H54 (cell line): ENCODE data around the gene SLC13A1.
"Not testable (repeated sequence)": the region's sequence is repeated elsewhere in the genome, so short reads cannot be mapped to it uniquely, and the experiment has no call there.

Experiments used
- DNase-seq: peaks from one replicate; pipeline ENCODE4 v3.0.0; 2011; ENCODE audit warnings: low spot score, mixed read lengths; ENCODE audit not compliant: insufficient read length
- FAIRE-seq: peaks from 3 replicates; lab custom pipeline; 2011; peaks lifted over from hg19 to GRCh38; lab: Jason Lieb, UNC
- POLR2A ChIP-seq: IDR thresholded peaks from 2 replicates; pipeline ENCODE4 v1.6.1; 2011; ENCODE audit warnings: low read depth, mild to moderate bottlenecking, low read length

Gene SLC13A1, protein sequence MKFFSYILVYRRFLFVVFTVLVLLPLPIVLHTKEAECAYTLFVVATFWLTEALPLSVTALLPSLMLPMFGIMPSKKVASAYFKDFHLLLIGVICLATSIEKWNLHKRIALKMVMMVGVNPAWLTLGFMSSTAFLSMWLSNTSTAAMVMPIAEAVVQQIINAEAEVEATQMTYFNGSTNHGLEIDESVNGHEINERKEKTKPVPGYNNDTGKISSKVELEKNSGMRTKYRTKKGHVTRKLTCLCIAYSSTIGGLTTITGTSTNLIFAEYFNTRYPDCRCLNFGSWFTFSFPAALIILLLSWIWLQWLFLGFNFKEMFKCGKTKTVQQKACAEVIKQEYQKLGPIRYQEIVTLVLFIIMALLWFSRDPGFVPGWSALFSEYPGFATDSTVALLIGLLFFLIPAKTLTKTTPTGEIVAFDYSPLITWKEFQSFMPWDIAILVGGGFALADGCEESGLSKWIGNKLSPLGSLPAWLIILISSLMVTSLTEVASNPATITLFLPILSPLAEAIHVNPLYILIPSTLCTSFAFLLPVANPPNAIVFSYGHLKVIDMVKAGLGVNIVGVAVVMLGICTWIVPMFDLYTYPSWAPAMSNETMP

DNA sequence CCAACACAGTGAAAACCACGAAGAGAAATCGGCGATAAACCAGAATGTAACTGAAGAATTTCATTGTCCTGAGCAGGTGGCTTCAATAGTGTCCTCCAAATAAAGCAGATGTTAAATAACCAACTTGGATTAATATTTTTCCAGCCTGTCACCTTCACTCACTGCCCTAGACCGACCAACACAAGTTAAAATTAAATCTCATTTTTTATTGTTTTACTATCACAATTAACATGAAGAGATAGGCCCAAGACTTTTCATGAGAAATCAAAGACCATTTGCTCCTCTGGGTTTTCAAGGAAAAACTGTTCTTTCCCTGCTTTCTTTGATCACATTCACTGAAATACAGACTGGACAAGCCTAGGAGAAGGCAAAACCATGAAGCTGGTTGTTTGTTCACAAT, at the start of gene SLC13A1:
SLC13A1 (minus strand) TSS at position 87 of the 400 bp plus-strand sequence; CDS start at position 64, 23 bp downstream.
- DNase-seq (no peak), FAIRE-seq (no peak)
- TF ChIP-seq POLR2A, result no peak

DNA sequence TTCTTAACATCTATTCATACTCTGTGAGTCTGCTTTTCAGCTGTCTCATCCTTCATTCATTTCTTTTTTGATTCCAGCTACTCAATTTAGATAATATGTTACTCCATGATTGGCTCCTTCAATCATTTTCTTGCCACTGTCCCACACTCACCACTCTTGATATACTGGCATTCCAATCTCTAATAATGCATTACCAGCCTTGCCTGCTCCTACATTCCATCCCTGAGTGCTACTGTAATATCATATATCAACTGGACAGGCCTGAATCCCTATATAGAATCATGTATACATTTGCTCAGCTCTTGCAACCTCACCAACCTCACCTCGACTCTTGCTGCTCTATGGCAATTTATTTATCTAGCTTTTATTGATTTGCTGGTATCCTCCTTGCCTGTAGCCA, 45.0 kb upstream of the SLC13A1 start:
- FAIRE-seq (no peak), DNase-seq (no peak)
- TF ChIP-seq POLR2A, result no peak

DNA sequence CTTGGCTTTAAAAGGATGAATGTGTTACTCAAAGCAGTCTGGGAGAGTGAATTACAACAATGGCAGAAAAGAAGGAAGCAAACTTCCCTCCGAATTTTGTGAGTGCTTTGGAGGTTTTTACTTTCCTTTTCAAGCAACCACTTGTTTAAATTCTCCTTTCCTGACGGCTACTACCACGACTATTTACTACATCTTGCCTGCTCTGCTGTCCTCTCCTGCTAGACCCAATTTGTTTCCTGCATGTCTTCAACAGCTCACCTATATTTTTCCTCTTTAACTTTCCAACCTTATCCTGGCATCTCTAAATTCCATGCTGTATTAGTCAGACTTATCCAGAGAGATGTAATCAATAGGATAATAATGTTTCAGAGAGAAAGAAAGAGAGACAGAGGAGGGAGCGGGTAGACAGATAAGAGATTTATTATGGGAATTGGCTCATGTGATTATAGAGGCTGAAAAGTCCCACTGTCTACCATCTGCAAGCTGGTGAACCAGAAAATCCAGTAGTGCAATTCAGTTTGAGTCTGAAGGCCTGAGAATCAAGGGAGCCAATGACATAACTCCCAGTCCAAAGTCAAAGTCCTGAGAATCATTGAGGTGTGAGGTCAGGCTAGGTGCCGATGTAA, 42.8 kb upstream of the SLC13A1 start:
- no peak for TF ChIP-seq POLR2A
- DNase-seq (no peak), FAIRE-seq (no peak)

DNA sequence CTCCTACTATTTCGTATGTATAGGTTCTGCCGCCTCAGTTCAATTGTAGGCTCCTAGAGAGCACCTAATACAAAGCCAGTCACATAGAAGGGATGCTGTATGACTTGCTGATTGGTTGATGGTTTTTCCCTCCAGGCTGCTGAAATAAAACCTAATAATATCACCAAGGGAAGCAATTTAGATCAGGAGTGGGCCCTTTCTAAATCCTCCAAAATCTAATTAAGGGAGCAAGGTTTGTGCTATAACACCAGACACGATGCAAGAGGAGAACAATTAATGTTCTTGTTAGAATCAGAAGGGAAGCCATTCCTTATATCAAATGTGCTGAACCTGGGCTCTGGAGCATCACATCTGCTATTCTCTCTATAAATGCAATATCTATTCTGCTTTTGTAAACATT, 42.0 kb upstream of the SLC13A1 start:
- DNase-seq (no peak), FAIRE-seq (no peak)

DNA sequence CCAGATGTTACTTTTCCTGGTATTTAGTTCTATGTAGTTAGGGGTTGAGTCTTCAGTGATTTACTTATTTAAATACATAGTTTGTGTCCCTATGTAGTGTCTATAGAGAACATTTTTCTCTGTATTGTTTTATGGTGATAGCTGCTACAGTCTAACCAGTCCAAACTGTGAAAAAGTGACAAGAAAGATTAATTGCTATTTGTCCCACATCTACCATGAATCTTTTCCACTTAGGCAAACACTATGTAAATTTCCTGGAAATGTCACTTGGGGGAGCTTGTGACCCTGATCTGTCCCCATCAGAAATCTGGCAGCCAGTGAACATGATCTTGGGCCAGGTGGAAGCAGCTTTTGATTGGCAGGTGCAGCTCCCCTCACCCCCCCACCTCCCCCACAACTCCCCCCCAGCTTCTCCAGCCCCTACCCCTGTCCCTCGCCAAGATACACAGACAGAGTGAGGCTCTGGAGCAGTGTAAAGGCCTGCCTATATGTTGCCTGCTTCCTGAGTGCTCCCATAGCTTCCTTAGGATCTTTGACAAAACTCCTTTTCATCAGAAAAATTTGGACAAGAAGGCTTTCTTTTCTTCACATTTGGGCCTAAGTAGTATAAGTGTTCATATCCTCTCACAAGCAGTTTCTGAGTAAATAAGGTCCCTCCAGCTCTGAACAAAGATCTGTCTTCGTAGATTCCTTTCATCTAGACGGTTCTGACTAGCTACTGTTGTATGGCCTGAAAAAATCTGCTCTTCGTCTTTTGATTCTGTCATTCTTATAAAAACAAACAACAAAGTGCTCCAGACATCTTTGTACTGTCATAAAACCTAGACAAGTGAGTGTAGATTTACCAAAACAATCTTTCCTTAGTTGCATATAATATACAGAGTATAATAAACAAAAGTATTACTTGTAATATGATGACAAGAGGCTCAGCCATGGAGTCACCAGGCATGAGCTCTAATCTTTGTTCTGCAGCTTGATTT, 31.5 kb upstream of the SLC13A1 start:
- TF ChIP-seq POLR2A, result no peak
- no peak for DNase-seq
- FAIRE-seq, result no peak

More for the DNA sequence above, 42.0 kb upstream of the SLC13A1 start:
- no peak for TF ChIP-seq POLR2A

DNA sequence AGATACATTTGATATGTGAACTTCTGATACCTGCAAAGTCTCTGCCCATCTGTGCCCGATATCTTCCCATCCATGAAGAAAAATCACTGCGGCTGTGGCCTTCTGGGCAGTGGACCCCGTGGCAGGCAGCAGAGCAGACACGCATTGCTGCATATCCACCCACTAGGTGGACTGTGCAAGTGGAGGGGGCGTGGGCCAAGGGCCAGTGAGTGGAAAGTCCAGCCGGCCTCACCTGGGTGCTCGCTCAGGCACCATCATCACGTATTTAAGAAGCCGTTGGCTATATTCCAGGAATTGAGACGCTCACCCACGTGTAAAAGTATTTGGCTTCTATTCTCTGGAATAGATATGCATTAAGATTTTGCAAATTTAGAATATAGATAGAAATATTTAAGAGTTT, 30.8 kb upstream of the SLC13A1 start:
- FAIRE-seq, result no peak
- no peak for DNase-seq
- no peak for TF ChIP-seq POLR2A

DNA sequence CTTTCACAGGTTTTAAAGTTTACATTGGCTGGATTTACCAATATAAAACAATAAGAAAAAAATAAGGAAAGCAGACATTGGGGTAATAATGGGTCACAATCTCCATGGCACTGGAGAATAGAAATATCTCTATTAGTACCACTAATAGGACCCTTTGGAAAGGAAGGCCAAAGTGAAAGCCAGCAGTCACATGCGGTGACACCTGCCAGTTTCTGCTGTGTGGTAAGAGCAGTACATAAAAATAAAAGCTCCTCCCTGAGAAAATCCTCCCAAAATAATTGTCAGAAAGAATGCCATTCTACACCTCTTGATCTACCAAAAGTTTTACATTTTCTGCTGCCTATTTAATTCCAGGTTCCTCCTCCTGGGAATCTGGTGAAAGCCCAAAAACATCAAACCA, 30.4 kb upstream of the SLC13A1 start:
- TF ChIP-seq POLR2A, result no peak
- FAIRE-seq (no peak), DNase-seq (no peak)

DNA sequence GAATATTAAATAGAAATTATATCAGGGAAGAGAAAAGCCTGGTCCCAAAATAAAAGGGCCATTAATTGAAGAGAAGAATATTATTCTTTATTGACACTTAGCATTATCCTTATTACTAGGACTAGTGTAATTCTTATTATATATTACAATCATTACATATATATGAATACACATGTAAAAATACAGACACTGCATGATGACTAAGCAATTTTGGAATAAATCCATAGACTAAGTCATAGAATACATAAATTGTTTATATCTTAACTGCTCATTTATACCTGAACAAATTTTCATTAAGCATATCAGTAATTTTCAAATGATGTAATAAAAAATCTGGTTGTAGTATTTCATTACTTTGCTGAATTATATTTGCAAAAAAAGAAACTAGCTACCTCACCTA, 29.7 kb upstream of the SLC13A1 start:
- no peak for TF ChIP-seq POLR2A
- FAIRE-seq (no peak), DNase-seq (no peak)

DNA sequence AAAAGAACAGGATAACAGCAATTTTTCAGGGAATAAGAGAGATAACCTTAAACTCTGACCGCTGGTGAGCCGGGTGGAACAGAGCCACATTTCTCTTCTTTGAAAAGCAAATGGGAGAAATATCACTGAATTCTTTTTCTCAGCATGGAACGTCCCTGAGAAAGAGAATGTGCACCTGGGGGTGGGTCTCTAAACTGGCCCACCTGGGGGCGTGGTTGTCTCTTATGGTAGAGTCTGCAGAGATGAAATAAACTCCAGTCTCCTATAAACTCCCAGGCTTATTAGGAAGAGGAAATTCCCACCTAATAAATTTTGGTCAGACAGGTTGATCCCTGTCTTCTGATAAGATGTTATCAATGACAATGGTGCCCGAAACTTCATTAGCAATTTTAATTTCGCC, 27.9 kb upstream of the SLC13A1 start:
- FAIRE-seq, result not testable (repeated sequence)

DNA sequence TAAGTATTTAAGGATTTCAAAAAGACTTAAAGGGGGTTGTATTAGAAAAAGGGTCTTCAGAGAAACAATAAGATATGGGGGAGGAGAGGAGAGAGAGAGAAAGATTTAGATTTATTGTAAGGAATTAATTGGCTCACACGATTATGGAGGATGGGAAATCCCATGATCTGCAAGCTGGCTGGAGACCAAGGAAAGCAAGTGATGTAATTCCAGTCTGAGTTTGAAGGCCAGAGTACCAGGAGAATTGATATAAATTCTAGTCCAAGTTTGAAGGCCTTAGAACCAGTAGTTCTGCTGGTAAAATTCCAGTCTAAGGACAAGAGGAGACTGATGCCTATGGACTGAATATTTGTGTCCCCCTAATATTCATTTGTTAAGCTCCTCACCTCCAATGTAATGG, 20.6 kb upstream of the SLC13A1 start:
- no peak for TF ChIP-seq POLR2A
- FAIRE-seq (no peak), DNase-seq (no peak)

More for the DNA sequence above, 27.9 kb upstream of the SLC13A1 start:
- not testable (repeated sequence) for DNase-seq

DNA sequence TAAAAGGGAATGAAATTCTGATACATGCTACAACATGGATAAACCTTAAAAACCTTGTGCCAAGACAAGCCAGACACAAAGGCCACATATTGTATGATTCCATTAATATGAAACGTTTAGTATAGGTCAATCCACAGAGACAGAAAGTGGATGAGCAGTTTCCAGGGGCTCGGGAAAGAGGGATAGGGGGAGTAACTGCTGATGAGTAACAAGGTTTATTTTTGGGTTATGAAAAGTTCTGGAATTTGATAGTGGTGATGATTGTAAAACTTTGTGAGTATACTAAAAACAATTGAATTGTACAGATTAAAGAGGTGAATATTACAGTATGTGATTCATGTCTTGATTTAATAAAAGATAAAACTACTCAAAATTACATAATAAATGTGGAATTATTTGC, 19.1 kb upstream of the SLC13A1 start:
- FAIRE-seq (no peak), DNase-seq (no peak)
- TF ChIP-seq POLR2A, result no peak

DNA sequence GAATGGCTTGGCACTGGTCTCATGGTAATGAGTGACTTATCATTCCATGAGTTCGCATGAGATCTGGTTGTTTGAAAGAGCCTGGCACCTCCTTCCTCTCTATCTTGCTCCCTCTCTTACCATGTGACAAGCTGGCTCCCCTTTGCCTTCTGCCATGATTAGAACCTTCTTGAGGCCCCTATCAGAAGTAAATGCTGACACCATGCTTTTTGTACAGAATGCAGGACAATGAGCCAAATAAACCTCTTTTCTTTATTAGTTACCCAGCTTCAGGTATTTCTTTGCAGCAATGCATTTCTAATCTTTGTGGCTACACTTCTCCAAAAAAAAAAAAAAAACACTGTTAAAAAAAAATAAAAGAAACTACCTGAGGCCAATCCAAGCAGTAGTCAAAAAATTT, 17.1 kb upstream of the SLC13A1 start:
- DNase-seq, result no peak
- no peak for TF ChIP-seq POLR2A
- FAIRE-seq, result no peak

DNA sequence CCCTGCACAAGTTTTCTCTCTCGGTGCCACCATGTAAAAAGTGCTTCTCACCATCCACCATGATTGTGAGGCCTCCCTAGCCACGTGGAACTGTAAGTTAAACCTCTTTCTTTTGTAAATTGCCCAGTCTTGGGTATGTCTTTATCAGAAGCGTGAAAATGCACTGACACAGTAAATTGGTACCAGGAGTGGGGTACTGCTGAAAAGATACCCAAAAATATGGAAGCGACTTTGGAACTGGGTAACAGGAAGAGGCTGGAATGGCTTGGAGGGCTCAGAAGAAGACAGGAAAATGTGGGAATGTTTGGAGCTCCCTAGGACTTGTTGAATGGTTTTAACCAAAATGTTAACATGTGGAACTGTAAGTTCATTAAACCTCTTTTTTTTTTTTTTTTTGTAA, 15.6 kb upstream of the SLC13A1 start:
- no peak for TF ChIP-seq POLR2A
- FAIRE-seq (no peak), DNase-seq (no peak)
